ENCODE measurements around the gene HCAR1. TPM values are rescaled to one million over a fixed set of nuclear protein-coding genes. Genes with fewer than 3 reads are reported as not detected.

Gene HCAR1
- total and polyA plus RNA-seq, 2 of the 4 experiments (the other 2 are of a cell fraction): 0.03 TPM; not detected in 1

GRCh38 chr12:122740351-122740750 lies 9.7 kb upstream of the HCAR1 start:
- TF ChIP-seq, protein P1, sequence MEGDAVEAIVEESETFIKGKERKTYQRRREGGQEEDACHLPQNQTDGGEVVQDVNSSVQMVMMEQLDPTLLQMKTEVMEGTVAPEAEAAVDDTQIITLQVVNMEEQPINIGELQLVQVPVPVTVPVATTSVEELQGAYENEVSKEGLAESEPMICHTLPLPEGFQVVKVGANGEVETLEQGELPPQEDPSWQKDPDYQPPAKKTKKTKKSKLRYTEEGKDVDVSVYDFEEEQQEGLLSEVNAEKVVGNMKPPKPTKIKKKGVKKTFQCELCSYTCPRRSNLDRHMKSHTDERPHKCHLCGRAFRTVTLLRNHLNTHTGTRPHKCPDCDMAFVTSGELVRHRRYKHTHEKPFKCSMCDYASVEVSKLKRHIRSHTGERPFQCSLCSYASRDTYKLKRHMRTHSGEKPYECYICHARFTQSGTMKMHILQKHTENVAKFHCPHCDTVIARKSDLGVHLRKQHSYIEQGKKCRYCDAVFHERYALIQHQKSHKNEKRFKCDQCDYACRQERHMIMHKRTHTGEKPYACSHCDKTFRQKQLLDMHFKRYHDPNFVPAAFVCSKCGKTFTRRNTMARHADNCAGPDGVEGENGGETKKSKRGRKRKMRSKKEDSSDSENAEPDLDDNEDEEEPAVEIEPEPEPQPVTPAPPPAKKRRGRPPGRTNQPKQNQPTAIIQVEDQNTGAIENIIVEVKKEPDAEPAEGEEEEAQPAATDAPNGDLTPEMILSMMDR (conservative IDR thresholded peaks at IDR 0.05; ENCODE audit: low read depth, low read length): no peak
- TF ChIP-seq BHLHE40 (IDR thresholded peaks at IDR 0.05; ENCODE audit: low read depth, low read length): no peak
- TF ChIP-seq MAFK (IDR thresholded peaks at IDR 0.05; ENCODE audit: low read depth, low read length): no peak
- TF ChIP-seq MAZ (IDR thresholded peaks at IDR 0.05; ENCODE audit: borderline replicate concordance, low read depth, low read length): no peak
- no peak for TF ChIP-seq FOS (IDR thresholded peaks at IDR 0.05; ENCODE audit: low read depth, low read length)
- TF ChIP-seq NFE2L2 (IDR thresholded peaks at IDR 0.05; ENCODE audit: low read depth, low read length): no peak
- TF ChIP-seq MXI1 (IDR thresholded peaks at IDR 0.05; ENCODE audit: borderline replicate concordance, low read depth, low read length): no peak
- peak; percentile 94 for TF ChIP-seq CEBPB (IDR thresholded peaks at IDR 0.05; ENCODE audit: low read depth, low read length)
- Histone ChIP-seq H2AK9ac (replicated peaks; ENCODE audit: low read depth, low read length, poor library complexity) (peak overlapping the region; percentile 50), H3K4ac (ENCODE audit: low read depth, low read length) (no peak overlapping the region), H3K9ac (ENCODE audit: low read depth, low read length) (no peak overlapping the region), H4K20me1 (ENCODE audit: insufficient read depth, low read length) (no peaks in the 10 kb centered on the region), H3K4me2 (ENCODE audit: low read depth, low read length) (no peak overlapping the region), H2BK20ac (ENCODE audit: low read depth, low read length) (no peak overlapping the region), H3K27ac (ENCODE audit: insufficient read depth, low read length) (no peak overlapping the region), H3K4me3 (ENCODE audit: insufficient read depth, low read depth, low read length) (no peak overlapping the region), H3K23ac (ENCODE audit: low read depth, low read length) (no peak overlapping the region), H3K14ac (replicated peaks; ENCODE audit: low read depth, low read length) (no peak overlapping the region), H2AK5ac (ENCODE audit: low read depth, low read length) (no peak overlapping the region), H3K79me1 (ENCODE audit: low read depth in 1 of 2, low read length in 2 of 2) (no peaks in the 10 kb centered on the region), H2BK5ac (ENCODE audit: low read depth, low read length, poor library complexity, severe bottlenecking) (no peak overlapping the region), H3K36me3 (ENCODE audit: control insufficient read depth, insufficient read depth, low read length) (no peaks in the 10 kb centered on the region), H3K56ac (ENCODE audit: extremely low read depth, insufficient read depth, low read length) (no peak overlapping the region), H3K9me1 (ENCODE audit: insufficient read depth, low read length) (no peaks in the 10 kb centered on the region), H2AFZ (replicated peaks; ENCODE audit: low read length, poor library complexity) (peak overlapping the region; percentile 46), H4K91ac (ENCODE audit: insufficient read depth, low read depth, low read length) (no peak overlapping the region), H3K4me1 (ENCODE audit: control insufficient read depth, insufficient read depth, low read length) (no peaks in the 10 kb centered on the region), H3K27me3 (ENCODE audit: control insufficient read depth, insufficient read depth, low read length) (no peaks in the 10 kb centered on the region), H3K18ac (ENCODE audit: low read depth, low read length) (no peak overlapping the region), H2BK15ac (ENCODE audit: low read depth, low read length) (no peak overlapping the region), H4K5ac (ENCODE audit: low read depth, low read length) (no peak overlapping the region), H4K8ac (ENCODE audit: low read depth in 2 of 2, low read length in 2 of 2) (no peak overlapping the region), H3K9me3 (ENCODE audit: control insufficient read depth, insufficient read depth, low read length) (peaks cover 2% of the 10 kb centered on the region; the same call in 1 of the 2 replicates), H2BK120ac (ENCODE audit: low read depth, low read length) (no peak overlapping the region)
- ChIA-PET POLR2A (ENCODE audit: unreplicated experiment) (interaction anchor here (0.7 kb wide), 1 partner anchor 26 kb away, joined by 3 read pairs; no protein-coding TSS in a partner anchor), CTCF (no interaction called here)
- no peak for ATAC-seq (ENCODE audit: low read depth)
- intact Hi-C loops (cut with micrococcal nuclease): no loop called here
- 81% methylated on average over 4 of the region's 7 CpGs; no CpG with 5 or more reads in 1 of the 2 experiments for WGBS, 2 experiments (ENCODE audit: extremely low coverage in 2 of 2, insufficient read length in 1 of 2)
- dilution Hi-C loops (cut with HindIII; ENCODE audit: low sequenced_read_pairs, unreplicated experiment): no loop called here
- in situ Hi-C loops (cut with MboI; ENCODE audit: low sequenced_read_pairs): no loop called here
- DNase-seq: no peak
- BruUV-seq (replicated peaks): no TSS peak

Measured in IMR-90 (cell line).